HepG2 (cell line): ENCODE measurements around the gene WDR70. TPM values are rescaled to one million over a fixed set of nuclear protein-coding genes. Genes with fewer than 3 reads are reported as not detected.

Source experiments
- AGO1 ChIP-seq: fragments of 200-400 bp; formaldehyde crosslinking; IDR thresholded peaks from 2 replicates; pipeline ENCODE4 v1.6.1; 2017; ENCODE audit warnings: mild to moderate bottlenecking, low read depth, low read length, moderate library complexity; ENCODE audit not compliant: poor library complexity, severe bottlenecking
- ARID5B ChIP-seq: IDR thresholded peaks from 2 replicates; pipeline ENCODE4 v1.4.0; 2020; ENCODE audit warnings: mild to moderate bottlenecking, missing genetic modification reagents
- CEBPB ChIP-seq: IDR thresholded peaks from 2 replicates; pipeline ENCODE4 v1.6.1; 2011; ENCODE audit warnings: low read depth, low read length, improper control_type of control experiment, borderline replicate concordance
- DDIT3 ChIP-seq: sonication (generic); formaldehyde crosslinking; IDR thresholded peaks from 2 replicates; pipeline ENCODE4 v1.4.0; 2020; ENCODE audit warnings: mild to moderate bottlenecking, missing genetic modification reagents
- FOSL2 ChIP-seq: sonication (generic); formaldehyde crosslinking; IDR thresholded peaks from 2 replicates; pipeline ENCODE4 v1.4.0; 2020; ENCODE audit warnings: missing genetic modification reagents
- HBP1 ChIP-seq: IDR thresholded peaks from 2 replicates; pipeline ENCODE4 v1.6.1; 2016; ENCODE audit warnings: low read depth, control low read depth
- HOXD1 ChIP-seq: sonication (generic); formaldehyde crosslinking; IDR thresholded peaks from 2 replicates; pipeline ENCODE4 v1.5.0; 2020; ENCODE audit warnings: missing genetic modification reagents
- LCORL ChIP-seq, 2 experiments: fragments of 450-650 bp in 1 of 2; sonication (generic) in 1 of 2; formaldehyde crosslinking in 1 of 2; IDR thresholded peaks; 2 replicates each; pipeline versions ENCODE4 v1.5.0 to v1.6.1; 2017 to 2020; ENCODE audit warnings: antibody characterized with exemption in 1 of 2, missing genetic modification reagents in 1 of 2
- MXD4 ChIP-seq: IDR thresholded peaks from 2 replicates; pipeline ENCODE4 v1.6.1; 2016; ENCODE audit warnings: mild to moderate bottlenecking, missing biosample characterization, missing genetic modification reagents
- NCOA5 ChIP-seq: sonication (generic); formaldehyde crosslinking; IDR thresholded peaks from 2 replicates; pipeline ENCODE4 v1.4.0; 2020; ENCODE audit warnings: missing genetic modification reagents
- NR2F1 ChIP-seq, 2 experiments: fragments of 450-650 bp in 1 of 2; formaldehyde crosslinking in 1 of 2; IDR thresholded peaks; 2 replicates each; pipeline versions ENCODE4 v1.5.0 to v1.6.1; 2016 to 2020; ENCODE audit warnings: mild to moderate bottlenecking in 1 of 2, missing compliant biosample characterization in 1 of 2, missing genetic modification reagents in 1 of 2, moderate library complexity in 1 of 2
- SRSF4 ChIP-seq: fragments of 200-400 bp; formaldehyde crosslinking; IDR thresholded peaks from one replicate; pipeline ENCODE4 v1.6.1; 2018; ENCODE audit warnings: mild to moderate bottlenecking, low read depth, low read length, moderate library complexity; ENCODE audit not compliant: poor library complexity, severe bottlenecking
- TBX3 ChIP-seq: fragments of 450-650 bp; IDR thresholded peaks from 2 replicates; pipeline ENCODE4 v1.6.1; 2017; ENCODE audit warnings: antibody characterized with exemption, mild to moderate bottlenecking, inconsistent platforms, borderline replicate concordance
- TFAP4 ChIP-seq: sonication (generic); IDR thresholded peaks from 2 replicates; pipeline ENCODE4 v1.6.1; 2016; ENCODE audit warnings: low read depth, borderline replicate concordance
- ZNF253 ChIP-seq: sonication (generic); formaldehyde crosslinking; IDR thresholded peaks from 2 replicates; pipeline ENCODE4 v1.8.0; 2022; ENCODE audit warnings: mild to moderate bottlenecking, missing genetic modification reagents, borderline replicate concordance
- ZNF550 ChIP-seq: sonication (generic); formaldehyde crosslinking; IDR thresholded peaks from 2 replicates; pipeline ENCODE4 v1.4.0; 2020; ENCODE audit warnings: mild to moderate bottlenecking, missing genetic modification reagents, borderline replicate concordance
- ZNF580 ChIP-seq: IDR thresholded peaks from 2 replicates; pipeline ENCODE4 v1.6.1; 2016; ENCODE audit warnings: low read depth, borderline replicate concordance
- ZNF703 ChIP-seq: sonication (generic); formaldehyde crosslinking; IDR thresholded peaks from 2 replicates; pipeline ENCODE4 v1.5.1; 2020; ENCODE audit warnings: missing genetic modification reagents, mild to moderate bottlenecking, moderate library complexity, borderline replicate concordance
- ZNF704 ChIP-seq: sonication (generic); formaldehyde crosslinking; IDR thresholded peaks from 2 replicates; pipeline ENCODE4 v1.8.1; 2023; ENCODE audit warnings: mild to moderate bottlenecking, inconsistent platforms, moderate library complexity, missing genetic modification reagents, borderline replicate concordance
- polyA plus RNA-seq, 8 experiments: library from polyadenylated mRNA; depleted of rRNA in 3 of 8; stranded (reverse) in 7 of 8; unstranded in 1 of 8; fragments of >200 nt; fragmentation: Illumina TruSeq in 4 of 8; extraction: Trizol in 4 of 8; gene quantifications; 2 replicates each; pipeline versions ENCODE4 v1.2.1 to v1.2.3, GENCODE V29; 2011 to 2016; ENCODE audit warnings: low read depth in 4 of 8, missing spikeins in 1 of 8, mixed read lengths in 1 of 8; ENCODE audit not compliant: insufficient read depth in 1 of 8
- total RNA-seq, 5 experiments: library from RNA; depleted of rRNA; stranded (reverse); fragments of >200 nt; fragmentation: Illumina TruSeq; extraction: Trizol; gene quantifications; 2 replicates each; pipeline ENCODE4 v1.2.3, GENCODE V29; 2016; ENCODE audit warnings: low read depth in 1 of 5

Gene WDR70
- total and polyA plus RNA-seq, 2 of the 13 experiments (the other 11 are each of a cell fraction or from before 2014, with no cell fraction given), result 14.6 to 30.6 TPM

GRCh38 chr5:37769840-37770239 lies 390.7 kb downstream of the WDR70 start (continued):
- TF ChIP-seq NCOA5 (CRISPR knock-in tag) (no peak), SRSF4 (no peak), ZNF580 (CRISPR knock-in tag) (no peak), TFAP4 (no peak), LCORL (IDR thresholded peaks at IDR 0.05) (no peak), LCORL (CRISPR knock-in tag; IDR thresholded peaks at IDR 0.05) (no peak), ZNF704 (CRISPR knock-in tag) (no peak), MXD4 (CRISPR knock-in tag) (no peak), NR2F1 (CRISPR knock-in tag; IDR thresholded peaks at IDR 0.05) (peak in 1 of 2 experiments; percentile 43; a peak in 1 of 4 replicates), HBP1 (no peak), ZNF253 (CRISPR knock-in tag) (no peak), ZNF550 (no peak), ARID5B (CRISPR knock-in tag) (peak; percentile 54), HOXD1 (CRISPR knock-in tag) (no peak), CEBPB (peak; percentile 79), AGO1 (no peak), ZNF703 (CRISPR knock-in tag) (no peak), TBX3 (no peak), DDIT3 (no peak), FOSL2 (CRISPR knock-in tag) (peak; percentile 22; the same call in 1 of the 2 replicates)
